Karpas-422 (cell line): ENCODE data around the gene INPP5K. TPM values are rescaled to one million over a fixed set of nuclear protein-coding genes. Genes with fewer than 3 reads are reported as not detected.

ENCODE experiments used
- DNase-seq: peaks from one replicate; pipeline ENCODE4 v3.0.0-alpha.2; 2015
- H2AFZ ChIP-seq: fragments of 200-600 bp; sonication (generic); 2 replicates; pipeline ENCODE4 v1.6.1; 2014; ENCODE audit warnings: antibody characterized with exemption, low read length, mixed read lengths
- H3K27ac ChIP-seq: fragments of 200-600 bp; sonication (generic); 2 replicates; pipeline ENCODE4 v1.5.1; 2014; ENCODE audit warnings: mild to moderate bottlenecking, low read length, moderate library complexity
- H3K27me3 ChIP-seq: fragments of 200-600 bp; sonication (generic); 2 replicates; pipeline ENCODE4 v1.6.1; 2014; ENCODE audit warnings: low read length, mixed read lengths
- H3K36me3 ChIP-seq: fragments of 200-600 bp; sonication (generic); 2 replicates; pipeline ENCODE4 v1.6.1; 2014; ENCODE audit warnings: low read length, mixed read lengths; ENCODE audit not compliant: insufficient read depth
- H3K4me1 ChIP-seq: fragments of 200-600 bp; sonication (generic); 2 replicates; pipeline ENCODE4 v1.6.1; 2014; ENCODE audit warnings: mild to moderate bottlenecking, low read length, mixed read lengths
- H3K4me2 ChIP-seq: fragments of 200-600 bp; sonication (generic); 2 replicates; pipeline ENCODE4 v1.6.1; 2014; ENCODE audit warnings: low read length, low read depth, mild to moderate bottlenecking; ENCODE audit not compliant: poor library complexity, severe bottlenecking
- H3K4me3 ChIP-seq: fragments of 200-600 bp; sonication (generic); 2 replicates; pipeline ENCODE4 v1.5.1; 2014; ENCODE audit warnings: mild to moderate bottlenecking, antibody characterized with exemption, low read length, mixed read lengths
- H3K79me2 ChIP-seq: fragments of 200-600 bp; sonication (generic); 2 replicates; pipeline ENCODE4 v1.6.1; 2014; ENCODE audit warnings: mild to moderate bottlenecking, low read length, mixed read lengths
- H3K9ac ChIP-seq: fragments of 200-600 bp; sonication (generic); 2 replicates; pipeline ENCODE4 v1.6.0; 2014; ENCODE audit warnings: low read length
- H3K9me2 ChIP-seq: fragments of 200-600 bp; sonication (generic), shearing (Covaris generic); replicated peaks from 2 replicates; pipeline ENCODE4 v1.6.0; 2014; ENCODE audit warnings: mild to moderate bottlenecking, low read length, moderate library complexity; ENCODE audit not compliant: insufficient read depth
- H3K9me3 ChIP-seq: fragments of 300-700, 200-600 bp; sonication (generic); 2 replicates; pipeline ENCODE4 v1.6.1; 2014; ENCODE audit warnings: low read length, mixed read lengths
- H4K20me1 ChIP-seq: fragments of 200-600 bp; sonication (generic); 2 replicates; pipeline ENCODE4 v1.6.1; 2014; ENCODE audit warnings: mild to moderate bottlenecking, antibody characterized with exemption, low read length, low read depth; ENCODE audit not compliant: insufficient read depth
- total RNA-seq: library from RNA; depleted of rRNA; stranded (reverse); fragments of >200 nt; shearing (Covaris generic); gene quantifications from 2 replicates; pipeline ENCODE4 v1.2.3, GENCODE V29; 2014; ENCODE audit warnings: low replicate concordance

INPP5K gene
- total RNA-seq, 1 experiment from 2014 or later = 102 TPM

DNA sequence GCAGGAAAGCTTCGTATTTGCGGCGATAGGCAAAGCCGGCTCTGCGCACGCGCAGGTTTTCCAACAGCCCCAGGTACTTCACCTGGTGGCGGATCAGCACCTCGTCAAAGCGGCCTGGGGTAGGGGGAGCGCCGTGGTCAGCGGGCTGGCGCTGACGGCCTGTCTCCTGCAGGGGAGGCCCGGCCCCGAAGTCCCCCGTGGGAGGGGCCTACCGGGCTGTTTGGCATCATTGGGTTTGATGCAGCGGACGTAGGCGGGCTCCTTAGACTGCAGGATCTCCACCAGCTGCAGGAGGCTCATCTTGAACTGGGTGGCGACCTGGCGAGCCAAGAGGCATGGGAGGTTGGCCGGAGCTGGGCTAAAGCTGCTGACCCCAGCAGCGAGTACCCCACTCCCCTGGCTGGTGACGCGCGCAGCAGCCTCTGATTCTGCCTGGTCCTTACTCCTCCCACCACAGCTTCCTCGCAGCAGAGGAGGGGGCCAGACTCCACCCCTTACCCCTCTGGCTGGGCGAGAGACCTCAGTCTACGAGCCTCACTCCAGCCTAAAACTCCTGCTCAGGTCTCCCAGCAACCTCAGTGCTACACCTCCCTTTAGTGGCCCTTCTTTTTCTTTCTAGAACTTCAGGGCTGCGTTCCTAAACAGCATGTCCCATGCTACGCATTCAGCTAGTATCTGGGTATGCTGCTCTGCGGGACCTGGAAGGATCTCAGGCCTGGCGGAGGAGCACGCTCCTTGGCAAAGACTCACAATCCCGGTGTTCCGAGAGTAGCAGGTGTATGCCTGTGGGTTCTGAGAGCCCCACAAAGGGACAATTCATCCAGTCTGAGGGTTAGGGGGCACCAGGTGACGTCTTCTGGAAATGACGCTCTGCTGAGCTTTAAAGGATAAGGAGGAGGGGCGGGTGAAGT, 44.2 kb downstream of the INPP5K start:
- H4K20me1 ChIP-seq = no peaks in the 10 kb centered on the region
- peaks cover 14% of the 10 kb centered on the region for H3K4me1 ChIP-seq

DNA sequence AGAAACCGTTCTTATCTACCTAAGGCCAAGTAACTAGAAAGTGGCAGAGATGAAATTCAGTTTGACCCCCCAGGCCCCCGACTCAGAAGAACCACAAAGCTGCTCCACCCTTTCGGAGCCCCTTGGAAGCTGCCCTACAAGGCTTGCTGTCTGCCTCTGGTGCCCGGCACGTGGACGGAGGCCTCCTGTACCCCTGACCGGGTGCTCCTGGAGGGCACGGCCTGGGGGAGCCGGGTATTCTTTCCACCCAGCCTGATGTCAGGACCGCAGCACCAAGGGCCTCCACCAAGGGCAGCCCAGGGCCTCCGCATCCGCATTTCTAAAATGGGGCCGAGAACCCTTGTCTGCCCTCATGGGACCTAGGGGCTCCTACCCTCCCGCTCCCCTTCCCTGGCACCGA, 44.9 kb downstream of the INPP5K start:
- H3K9ac ChIP-seq = no peak overlapping the region
- H3K9me2 ChIP-seq = no peaks in the 10 kb centered on the region
- no peak overlapping the region for H2AFZ ChIP-seq
- peaks cover 14% of the 10 kb centered on the region for H3K4me1 ChIP-seq
- no peaks in the 10 kb centered on the region for H4K20me1 ChIP-seq
- no peaks in the 10 kb centered on the region for H3K27me3 ChIP-seq
- DNase-seq = no peak
- H3K79me2 ChIP-seq = no peaks in the 10 kb centered on the region
- H3K27ac ChIP-seq = no peak overlapping the region
- H3K36me3 ChIP-seq = no peaks in the 10 kb centered on the region
- no peaks in the 10 kb centered on the region for H3K9me3 ChIP-seq
- no peak overlapping the region for H3K4me3 ChIP-seq
- H3K4me2 ChIP-seq = no peak overlapping the region

More for the DNA sequence above, 44.2 kb downstream of the INPP5K start:
- Histone ChIP-seq H3K27me3 (no peaks in the 10 kb centered on the region), H2AFZ (no peak overlapping the region), H3K9ac (no peak overlapping the region), H3K36me3 (no peaks in the 10 kb centered on the region), H3K27ac (no peak overlapping the region), H3K4me2 (no peak overlapping the region), H3K9me2 (no peaks in the 10 kb centered on the region), H3K4me3 (no peak overlapping the region), H3K79me2 (no peaks in the 10 kb centered on the region), H3K9me3 (no peaks in the 10 kb centered on the region)
- DNase-seq = no peak

GRCh38 chr17:1470755-1471462, 45.5 kb downstream of the INPP5K start:
- Histone ChIP-seq H3K4me2 (no peak overlapping the region), H3K4me1 (peaks cover 14% of the 10 kb centered on the region), H3K9me3 (no peaks in the 10 kb centered on the region), H3K4me3 (no peak overlapping the region), H3K36me3 (no peaks in the 10 kb centered on the region), H3K27ac (no peak overlapping the region), H3K9me2 (no peaks in the 10 kb centered on the region), H3K9ac (no peak overlapping the region), H3K27me3 (no peaks in the 10 kb centered on the region), H4K20me1 (no peaks in the 10 kb centered on the region), H2AFZ (no peak overlapping the region), H3K79me2 (no peaks in the 10 kb centered on the region)
- DNase-seq = no peak

DNA sequence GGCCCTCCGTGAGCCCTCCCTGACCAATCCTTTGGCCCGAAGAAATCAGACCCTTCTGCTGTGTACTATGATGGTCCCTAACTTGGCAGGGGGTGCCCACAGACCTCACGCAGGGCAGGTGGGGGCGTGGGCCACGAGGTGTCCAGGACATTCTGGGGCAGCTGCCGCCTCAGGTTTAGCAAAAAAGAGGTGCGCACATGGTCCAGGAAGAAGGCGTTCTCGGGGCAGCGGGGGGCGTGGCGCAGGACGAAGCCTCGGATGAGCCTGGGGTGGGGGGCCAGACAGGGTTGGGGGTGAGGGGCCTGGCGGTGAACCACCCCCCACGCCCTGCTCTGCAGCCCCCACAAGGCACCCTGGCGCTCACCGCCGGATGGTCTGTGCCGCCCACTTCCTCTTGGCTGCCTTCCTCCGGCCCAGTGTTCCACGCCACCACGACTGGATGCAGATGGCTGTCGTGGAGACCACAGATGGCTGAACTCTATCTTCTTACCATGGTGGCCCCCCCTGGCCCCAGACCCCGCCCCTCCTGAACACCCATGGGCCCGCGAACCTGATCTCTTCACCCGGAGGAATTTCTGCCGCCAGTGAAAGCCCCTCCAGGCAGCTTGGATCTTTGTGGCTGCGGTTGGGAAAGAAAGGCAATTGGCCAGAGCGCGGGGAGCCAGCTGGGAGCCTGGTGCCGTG, 46.2 kb downstream of the INPP5K start:
- DNase-seq = no peak
- Histone ChIP-seq H3K27me3 (no peaks in the 10 kb centered on the region), H3K9me2 (no peaks in the 10 kb centered on the region), H3K4me2 (no peak overlapping the region), H3K4me3 (no peak overlapping the region), H3K27ac (no peak overlapping the region), H4K20me1 (no peaks in the 10 kb centered on the region), H3K9ac (no peak overlapping the region), H3K4me1 (peaks cover 9% of the 10 kb centered on the region), H2AFZ (no peak overlapping the region), H3K36me3 (no peaks in the 10 kb centered on the region), H3K79me2 (no peaks in the 10 kb centered on the region), H3K9me3 (no peaks in the 10 kb centered on the region)

GRCh38 chr17:1469231-1469852, 47.1 kb downstream of the INPP5K start:
- Histone ChIP-seq H3K4me1 (peaks cover under 1% of the 10 kb centered on the region), H3K27ac (no peak overlapping the region), H3K79me2 (no peaks in the 10 kb centered on the region), H3K4me3 (no peak overlapping the region), H3K36me3 (no peaks in the 10 kb centered on the region), H4K20me1 (no peaks in the 10 kb centered on the region), H3K27me3 (no peaks in the 10 kb centered on the region), H3K4me2 (no peak overlapping the region), H3K9me2 (no peaks in the 10 kb centered on the region), H3K9me3 (no peaks in the 10 kb centered on the region), H2AFZ (no peak overlapping the region), H3K9ac (no peak overlapping the region)
- no peak for DNase-seq

- no peaks in the 10 kb centered on the region for H4K20me1 ChIP-seq
- no peaks in the 10 kb centered on the region for H3K36me3 ChIP-seq
- no peaks in the 10 kb centered on the region for H3K9me3 ChIP-seq
- H3K9ac ChIP-seq = no peak overlapping the region
- H3K27me3 ChIP-seq = no peaks in the 10 kb centered on the region
- H3K4me3 ChIP-seq = no peak overlapping the region
- H3K79me2 ChIP-seq = no peaks in the 10 kb centered on the region
- peaks cover 8% of the 10 kb centered on the region for H3K4me1 ChIP-seq
- no peak overlapping the region for H3K4me2 ChIP-seq
- no peak for DNase-seq
- H3K9me2 ChIP-seq = no peaks in the 10 kb centered on the region
- H2AFZ ChIP-seq = no peak overlapping the region
- no peak overlapping the region for H3K27ac ChIP-seq
Measured at GRCh38 chr17:1467898-1468492, 48.4 kb downstream of the INPP5K start.

- Histone ChIP-seq H4K20me1 (no peaks in the 10 kb centered on the region), H3K4me3 (no peak overlapping the region), H3K27ac (no peak overlapping the region), H3K9ac (no peak overlapping the region), H3K27me3 (no peaks in the 10 kb centered on the region), H3K9me2 (no peaks in the 10 kb centered on the region), H3K4me2 (no peak overlapping the region), H2AFZ (no peak overlapping the region), H3K36me3 (no peaks in the 10 kb centered on the region), H3K4me1 (peaks cover 14% of the 10 kb centered on the region), H3K79me2 (no peaks in the 10 kb centered on the region), H3K9me3 (no peaks in the 10 kb centered on the region)
- no peak for DNase-seq
Measured at GRCh38 chr17:1467258-1467657, 49.2 kb downstream of the INPP5K start.
